ENCODE results near the gene SERPINB5.

SERPINB5 gene

DNA sequence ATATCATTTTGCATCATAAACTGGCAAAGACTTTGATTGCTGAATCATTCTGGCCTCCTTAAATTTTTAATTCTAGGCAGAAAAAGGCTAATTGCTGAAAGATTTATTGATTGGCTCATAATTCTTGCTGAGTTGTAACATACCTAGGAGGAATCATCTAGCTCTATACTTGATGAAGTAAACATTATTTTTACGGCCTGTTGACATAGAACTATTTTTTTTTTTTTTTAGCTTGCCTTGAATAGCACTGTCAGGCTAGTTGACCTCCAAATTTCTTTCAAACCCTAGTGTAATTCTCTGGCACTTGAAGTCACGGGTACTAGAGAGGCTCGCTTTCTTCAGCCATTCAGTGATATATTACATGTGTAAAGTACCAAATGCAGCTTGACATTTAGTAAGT lies 68.2 kb downstream of the SERPINB5 start:
- Histone ChIP-seq H3K9me3 (ENCODE audit: low read depth, low read length) (no peaks in the 10 kb centered on the region), H3K27ac (peak overlapping the region; percentile 58), H3K9ac (ENCODE audit: insufficient read length) (no peak overlapping the region), H3K4me3 (no peak overlapping the region), H3K36me3 (ENCODE audit: insufficient read depth, low read length) (no peaks in the 10 kb centered on the region)
- no peak for DNase-seq (ENCODE audit: low read depth, low spot score)
- no peak for TF ChIP-seq FOXP2 (optimal IDR thresholded peaks at IDR 0.05; ENCODE audit: control extremely low read depth, extremely low read length, insufficient read depth)
- TF ChIP-seq EZH2 (IDR thresholded peaks at IDR 0.05) = no peak
- no peak for TF ChIP-seq POLR2AphosphoS5 (IDR thresholded peaks at IDR 0.05; ENCODE audit: borderline replicate concordance, low read depth, low read length)

DNA sequence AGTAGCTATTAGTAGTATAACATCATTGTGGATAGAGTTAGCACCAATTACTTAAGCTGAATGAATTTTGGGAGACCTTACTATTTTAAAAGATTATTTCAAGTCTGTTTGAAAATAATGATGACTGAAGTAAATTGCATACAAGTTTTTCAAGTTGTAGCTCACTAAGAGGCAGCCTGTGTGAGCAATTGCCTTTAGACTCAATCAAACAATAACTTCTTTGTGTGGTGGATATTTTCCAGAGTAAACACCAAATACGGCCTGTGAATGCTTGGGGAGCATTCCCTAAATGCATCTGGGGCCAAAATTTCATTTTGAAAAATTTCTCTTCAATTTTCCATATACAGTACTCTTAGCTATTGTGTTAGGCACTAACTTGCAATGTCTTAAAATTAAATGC lies 73.3 kb downstream of the SERPINB5 start:
- no peak for TF ChIP-seq EZH2 (IDR thresholded peaks at IDR 0.05)
- TF ChIP-seq FOXP2 (optimal IDR thresholded peaks at IDR 0.05; ENCODE audit: control extremely low read depth, extremely low read length, insufficient read depth) = no peak
- Histone ChIP-seq H3K9ac (ENCODE audit: insufficient read length) (no peak overlapping the region), H3K36me3 (ENCODE audit: insufficient read depth, low read length) (no peaks in the 10 kb centered on the region)

DNA sequence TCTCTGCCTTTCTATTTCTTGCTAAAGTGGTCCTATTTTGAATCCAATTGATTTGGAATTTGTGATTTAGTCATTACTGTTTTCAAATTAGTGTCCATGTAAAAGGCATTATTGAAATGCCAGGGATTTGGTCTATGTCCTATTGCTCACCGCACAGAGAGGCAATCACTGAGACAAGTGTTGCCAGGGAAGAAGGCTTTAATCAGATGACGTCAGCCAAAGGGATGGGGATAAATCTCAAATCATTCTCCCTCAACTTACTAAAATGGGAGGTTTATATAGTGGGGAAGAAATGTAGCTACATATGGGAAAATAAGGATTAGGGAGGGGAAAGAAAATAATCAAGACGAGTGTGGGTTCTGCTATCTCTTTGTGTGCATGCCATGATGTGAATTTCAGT lies 75.0 kb downstream of the SERPINB5 start:
- H3K36me3 ChIP-seq (ENCODE audit: insufficient read depth, low read length) = no peaks in the 10 kb centered on the region
- no peak overlapping the region for H3K27ac ChIP-seq
- TF ChIP-seq FOXP2 (optimal IDR thresholded peaks at IDR 0.05; ENCODE audit: control extremely low read depth, extremely low read length, insufficient read depth) = no peak
- no peak for TF ChIP-seq POLR2AphosphoS5 (IDR thresholded peaks at IDR 0.05; ENCODE audit: borderline replicate concordance, low read depth, low read length)
- no peak for TF ChIP-seq EZH2 (IDR thresholded peaks at IDR 0.05)

More for the DNA sequence above, 73.3 kb downstream of the SERPINB5 start:
- Histone ChIP-seq H3K4me3 (no peak overlapping the region), H3K27ac (no peak overlapping the region), H3K9me3 (ENCODE audit: low read depth, low read length) (no peaks in the 10 kb centered on the region)
- no peak for DNase-seq (ENCODE audit: low read depth, low spot score)

DNA sequence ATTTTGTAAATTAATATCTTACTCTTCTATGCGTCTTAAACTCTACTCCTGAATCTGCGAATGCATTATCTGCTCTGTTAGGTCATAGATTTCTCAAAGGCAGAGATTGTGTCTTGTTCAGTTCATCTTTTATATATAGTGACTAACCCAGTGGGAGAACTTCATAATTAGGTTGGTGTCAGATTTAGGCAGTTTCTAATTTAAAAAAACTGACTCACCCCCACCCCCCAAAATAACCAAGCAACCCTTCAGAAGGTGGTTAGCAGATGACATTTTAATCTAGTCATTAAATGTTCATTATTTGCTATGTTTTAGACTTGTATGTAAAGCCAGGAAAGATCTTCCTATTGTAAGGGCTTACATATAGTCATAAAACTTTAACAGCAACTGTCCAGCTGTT lies 75.8 kb downstream of the SERPINB5 start:
- no peaks in the 10 kb centered on the region for H3K9me3 ChIP-seq (ENCODE audit: low read depth, low read length)
- no peak for DNase-seq (ENCODE audit: low read depth, low spot score)
- peak overlapping the region; percentile 39; the same call in 1 of the 2 replicates for H3K27ac ChIP-seq
- no peak overlapping the region for H3K9ac ChIP-seq (ENCODE audit: insufficient read length)
- no peak for TF ChIP-seq EZH2 (IDR thresholded peaks at IDR 0.05)
- TF ChIP-seq POLR2AphosphoS5 (IDR thresholded peaks at IDR 0.05; ENCODE audit: borderline replicate concordance, low read depth, low read length) = no peak
- no peak for TF ChIP-seq FOXP2 (optimal IDR thresholded peaks at IDR 0.05; ENCODE audit: control extremely low read depth, extremely low read length, insufficient read depth)
- no peaks in the 10 kb centered on the region for H3K36me3 ChIP-seq (ENCODE audit: insufficient read depth, low read length)
- H3K4me3 ChIP-seq = no peak overlapping the region

More for the DNA sequence above, 75.0 kb downstream of the SERPINB5 start:
- DNase-seq (ENCODE audit: low read depth, low spot score) = no peak
- H3K9me3 ChIP-seq (ENCODE audit: low read depth, low read length) = no peaks in the 10 kb centered on the region
- H3K4me3 ChIP-seq = no peak overlapping the region
- no peak overlapping the region for H3K9ac ChIP-seq (ENCODE audit: insufficient read length)

DNA sequence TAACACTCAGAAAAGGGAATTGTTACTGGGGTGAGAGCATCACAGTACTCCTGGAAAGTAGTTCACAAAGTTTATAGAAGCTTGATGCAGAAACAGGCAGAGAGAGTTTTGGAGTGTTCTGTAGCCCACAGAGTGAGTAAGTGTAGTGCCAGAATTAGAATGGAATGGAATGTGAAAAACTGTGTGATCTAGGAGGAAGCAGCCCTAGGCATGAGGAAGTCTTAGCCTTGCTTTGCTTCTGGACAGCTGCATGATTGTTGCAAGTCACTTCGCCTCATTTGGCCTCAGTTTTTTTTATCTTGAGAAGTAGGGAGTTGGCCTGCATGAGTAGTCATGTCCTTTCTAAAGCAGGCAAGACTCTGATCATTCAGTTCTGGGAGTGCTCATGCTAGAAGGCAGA lies 76.3 kb downstream of the SERPINB5 start:
- TF ChIP-seq POLR2AphosphoS5 (IDR thresholded peaks at IDR 0.05; ENCODE audit: borderline replicate concordance, low read depth, low read length) (no peak), EZH2 (IDR thresholded peaks at IDR 0.05) (no peak), FOXP2 (optimal IDR thresholded peaks at IDR 0.05; ENCODE audit: control extremely low read depth, extremely low read length, insufficient read depth) (no peak)
- Histone ChIP-seq H3K9ac (ENCODE audit: insufficient read length) (no peak overlapping the region), H3K36me3 (ENCODE audit: insufficient read depth, low read length) (no peaks in the 10 kb centered on the region), H3K4me3 (no peak overlapping the region), H3K9me3 (ENCODE audit: low read depth, low read length) (no peaks in the 10 kb centered on the region), H3K27ac (peak overlapping the region; percentile 39; the same call in 1 of the 2 replicates)
- no peak for DNase-seq (ENCODE audit: low read depth, low spot score)

All from SK-N-MC (cell line).